Thoracic aorta (tissue), 2 donors: ENCODE data around the gene PLEKHA6. TPM values are rescaled to one million over a fixed set of nuclear protein-coding genes. Genes with fewer than 3 reads are reported as not detected.

Experiments used
- ATAC-seq: fragments of 150-250 bp; one replicate; pipeline ENCODE4 v1.8.0; 2017; ENCODE audit warnings: low read depth; ENCODE audit not compliant: insufficient number of reproducible peaks, low FRiP score
- DNase-seq: peaks from one replicate; pipeline ENCODE4 v3.0.0-alpha.2; 2020; ENCODE audit warnings: low spot score
- H3K27ac ChIP-seq, 2 donors: fragments of 200-600 bp; sonication (generic); 1 replicate in 1 of 2; 2 replicates in 1 of 2; pipeline ENCODE4 v1.5.1; 2016; ENCODE audit warnings: mild to moderate bottlenecking in 2 of 2, moderate library complexity in 2 of 2
- H3K27me3 ChIP-seq: fragments of 200-600 bp; sonication (generic); replicated peaks from 2 replicates; pipeline ENCODE4 v1.6.0; 2016; ENCODE audit warnings: mild to moderate bottlenecking; ENCODE audit not compliant: insufficient read depth
- H3K36me3 ChIP-seq: fragments of 200-600 bp; sonication (generic); one replicate; pipeline ENCODE4 v1.5.1; 2016
- H3K4me1 ChIP-seq, 2 donors: fragments of 200-600 bp; sonication (generic); 1 replicate in 1 of 2; 2 replicates in 1 of 2; pipeline versions ENCODE4 v1.5.1 to v1.6.0; 2016; ENCODE audit warnings: low read depth in 2 of 2, mild to moderate bottlenecking in 1 of 2; ENCODE audit not compliant: control insufficient read depth in 1 of 2
- H3K4me3 ChIP-seq: fragments of 200-600 bp; sonication (generic); 2 replicates; pipeline ENCODE4 v1.5.1; 2016; ENCODE audit warnings: mild to moderate bottlenecking
- H3K9me3 ChIP-seq: fragments of 200-600 bp; sonication (generic); 2 replicates; pipeline ENCODE4 v1.5.1; 2016
- CTCF ChIP-seq: fragments of 200-600 bp; sonication (generic); IDR thresholded peaks from one replicate; pipeline ENCODE4 v1.5.1; 2019; ENCODE audit warnings: antibody characterized with exemption
- total RNA-seq, 2 donors: library from RNA; depleted of rRNA; stranded (reverse); fragments of >200 nt; gene quantifications; one replicate each; pipeline versions ENCODE4 v1.1.0 to v1.2.3, GENCODE V29; 2016

PLEKHA6 gene
- total RNA-seq, 2 donors from 2014 or later, result 5.1 to 6.9 TPM

- no peak overlapping the region for H3K4me3 ChIP-seq
- H3K36me3 ChIP-seq, result no peaks in the 10 kb centered on the region
- no peaks in the 10 kb centered on the region for H3K9me3 ChIP-seq
- no peaks in the 10 kb centered on the region for H3K4me1 ChIP-seq
- no peak for TF ChIP-seq CTCF
- DNase-seq (no peak), ATAC-seq (no peak)
- no peak overlapping the region for H3K27ac ChIP-seq
- no peaks in the 10 kb centered on the region for H3K27me3 ChIP-seq
Observed at GRCh38 chr1:204336421-204337035, 23.2 kb downstream of the PLEKHA6 start.

- no peaks in the 10 kb centered on the region for H3K9me3 ChIP-seq
- H3K36me3 ChIP-seq, result no peaks in the 10 kb centered on the region
- TF ChIP-seq CTCF, result no peak
- H3K4me1 ChIP-seq, result no peaks in the 10 kb centered on the region
- no peak overlapping the region for H3K4me3 ChIP-seq
- no peak overlapping the region for H3K27ac ChIP-seq
- ATAC-seq, result no peak
- DNase-seq, result no peak
- H3K27me3 ChIP-seq, result no peaks in the 10 kb centered on the region
Observed at GRCh38 chr1:204335533-204335932, 24.2 kb downstream of the PLEKHA6 start.

- no peak overlapping the region for H3K27ac ChIP-seq
- no peak for TF ChIP-seq CTCF
- no peaks in the 10 kb centered on the region for H3K9me3 ChIP-seq
- no peak for ATAC-seq
- no peak overlapping the region for H3K4me3 ChIP-seq
- no peaks in the 10 kb centered on the region for H3K4me1 ChIP-seq
- no peaks in the 10 kb centered on the region for H3K27me3 ChIP-seq
- no peak for DNase-seq
- H3K36me3 ChIP-seq, result no peaks in the 10 kb centered on the region
Observed at GRCh38 chr1:204335085-204335484, 24.6 kb downstream of the PLEKHA6 start.

GRCh38 chr1:204334455-204334854, 25.3 kb downstream of the PLEKHA6 start:
- TF ChIP-seq CTCF, result no peak
- Histone ChIP-seq H3K27me3 (no peaks in the 10 kb centered on the region), H3K36me3 (no peaks in the 10 kb centered on the region), H3K4me1 (no peaks in the 10 kb centered on the region), H3K27ac (no peak overlapping the region), H3K9me3 (no peaks in the 10 kb centered on the region), H3K4me3 (no peak overlapping the region)
- DNase-seq (no peak), ATAC-seq (no peak)

GRCh38 chr1:204333427-204333826, 26.3 kb downstream of the PLEKHA6 start:
- ATAC-seq (no peak), DNase-seq (no peak)
- no peaks in the 10 kb centered on the region for H3K4me1 ChIP-seq
- H3K9me3 ChIP-seq, result no peaks in the 10 kb centered on the region
- no peak overlapping the region for H3K27ac ChIP-seq
- H3K27me3 ChIP-seq, result no peaks in the 10 kb centered on the region
- no peaks in the 10 kb centered on the region for H3K36me3 ChIP-seq
- no peak overlapping the region for H3K4me3 ChIP-seq
- no peak for TF ChIP-seq CTCF
